Neural cell (in vitro differentiated cells): ENCODE results near the gene MTCH1. TPM values are rescaled to one million over a fixed set of nuclear protein-coding genes. Genes with fewer than 3 reads are reported as not detected.

Experiments
- H2AFZ ChIP-seq: fragments of 200-600, 300-800 bp; sonication (generic), shearing (Covaris generic); 2 replicates; pipeline ENCODE4 v1.6.0; 2014; ENCODE audit warnings: low read depth, mild to moderate bottlenecking, antibody characterized with exemption, low read length, moderate library complexity
- H3F3A ChIP-seq: fragments of 200-600 bp; shearing (Covaris generic); 2 replicates; pipeline ENCODE4 v1.6.1; 2016; ENCODE audit warnings: mild to moderate bottlenecking, moderate library complexity, mixed read lengths, antibody characterized with exemption, low read length; ENCODE audit not compliant: insufficient read depth, poor library complexity, severe bottlenecking
- H3K27ac ChIP-seq: fragments of 200-600, 300-800 bp; sonication (generic), shearing (Covaris generic); 2 replicates; pipeline ENCODE4 v1.5.1; 2014; ENCODE audit warnings: mild to moderate bottlenecking, low read length, moderate library complexity
- H3K27me3 ChIP-seq: fragments of 300-800, 200-600 bp; sonication (generic), shearing (Covaris generic); 2 replicates; pipeline ENCODE4 v1.6.0; 2014; ENCODE audit warnings: mild to moderate bottlenecking, low read depth, low read length, moderate library complexity; ENCODE audit not compliant: insufficient read depth
- H3K36me3 ChIP-seq: fragments of 300-800, 200-600 bp; sonication (generic), shearing (Covaris generic); 2 replicates; pipeline ENCODE4 v1.5.1; 2014; ENCODE audit warnings: mild to moderate bottlenecking, antibody characterized with exemption, low read length, moderate library complexity; ENCODE audit not compliant: insufficient read depth
- H3K4me2 ChIP-seq: fragments of 300-800, 200-600 bp; sonication (generic), shearing (Covaris generic); 2 replicates; pipeline ENCODE4 v1.6.0; 2014; ENCODE audit warnings: mild to moderate bottlenecking, low read length
- H3K4me3 ChIP-seq: fragments of 300-800, 200-600 bp; sonication (generic), shearing (Covaris generic); 2 replicates; pipeline ENCODE4 v1.5.1; 2014; ENCODE audit warnings: mild to moderate bottlenecking, low read length, moderate library complexity
- H3K79me2 ChIP-seq: fragments of 200-600 bp; shearing (Covaris generic); replicated peaks from 2 replicates; pipeline ENCODE4 v1.6.0; 2014; ENCODE audit warnings: mild to moderate bottlenecking, low read length, moderate library complexity; ENCODE audit not compliant: insufficient read depth
- H3K9ac ChIP-seq: fragments of 300-800, 200-600 bp; sonication (generic), shearing (Covaris generic); 2 replicates; pipeline ENCODE4 v1.6.1; 2016; ENCODE audit warnings: mild to moderate bottlenecking, low read length, mixed read lengths
- H3K9me2 ChIP-seq: fragments of 200-600 bp; shearing (Covaris generic); 2 replicates; pipeline ENCODE4 v1.6.1; 2016; ENCODE audit warnings: mild to moderate bottlenecking, low read length, mixed read lengths; ENCODE audit not compliant: insufficient read depth
- H3K9me3 ChIP-seq: fragments of 200-600, 300-800 bp; sonication (generic), shearing (Covaris generic); 2 replicates; pipeline ENCODE4 v1.6.1; 2016; ENCODE audit warnings: mild to moderate bottlenecking, mixed run types, low read length, moderate library complexity, mixed read lengths
- H4K20me1 ChIP-seq: fragments of 200-600 bp; shearing (Covaris generic); 2 replicates; pipeline ENCODE4 v1.6.1; 2016; ENCODE audit warnings: mild to moderate bottlenecking, mixed run types; ENCODE audit not compliant: insufficient read depth
- CTCF ChIP-seq: fragments of 450-650 bp; IDR thresholded peaks from 2 replicates; pipeline ENCODE4 v1.5.1; 2014; ENCODE audit warnings: antibody characterized with exemption, mild to moderate bottlenecking, moderate library complexity; ENCODE audit not compliant: poor library complexity, severe bottlenecking
- EP300 ChIP-seq: fragments of 450-650 bp; conservative IDR thresholded peaks from 2 replicates; pipeline ENCODE4 v1.6.1; 2014; ENCODE audit warnings: antibody characterized with exemption, mild to moderate bottlenecking, moderate library complexity; ENCODE audit not compliant: poor library complexity, severe bottlenecking
- EZH2 ChIP-seq: fragments of 200-600, 300-800 bp; shearing (Covaris generic), sonication (generic); IDR thresholded peaks from 2 replicates; pipeline ENCODE4 v1.6.1; 2014; ENCODE audit warnings: antibody characterized with exemption, low read length, borderline replicate concordance, mild to moderate bottlenecking; ENCODE audit not compliant: insufficient read depth, poor library complexity, severe bottlenecking
- MXI1 ChIP-seq: fragments of 450-650 bp; conservative IDR thresholded peaks from 2 replicates; pipeline ENCODE4 v1.6.1; 2014; ENCODE audit warnings: antibody characterized with exemption, mild to moderate bottlenecking; ENCODE audit not compliant: poor library complexity, severe bottlenecking
- POLR2AphosphoS5 ChIP-seq: IDR thresholded peaks from 2 replicates; pipeline ENCODE4 v1.6.1; 2012
- RAD21 ChIP-seq: fragments of 450-650 bp; conservative IDR thresholded peaks from 2 replicates; pipeline ENCODE4 v1.6.1; 2014; ENCODE audit warnings: antibody characterized with exemption, mild to moderate bottlenecking, moderate library complexity
- REST ChIP-seq: IDR thresholded peaks from 2 replicates; pipeline ENCODE4 v1.6.1; 2012; ENCODE audit warnings: borderline replicate concordance
- SMC3 ChIP-seq: fragments of 450-650 bp; conservative IDR thresholded peaks from 2 replicates; pipeline ENCODE4 v1.6.1; 2014; ENCODE audit warnings: antibody characterized with exemption, mild to moderate bottlenecking, moderate library complexity; ENCODE audit not compliant: poor library complexity
- TAF1 ChIP-seq: IDR thresholded peaks from 2 replicates; pipeline ENCODE4 v1.6.1; 2012; ENCODE audit warnings: low read depth
- polyA plus RNA-seq: library from polyadenylated mRNA; depleted of rRNA; stranded (reverse); fragments of >200 nt; gene quantifications from 2 replicates; pipeline ENCODE4 v1.2.3, GENCODE V29; 2014

The MTCH1 gene
- polyA plus RNA-seq, 1 donor from 2014 or later: 217 TPM

- Histone ChIP-seq H3K4me3 (no peak overlapping the region), H3K79me2 (no peaks in the 10 kb centered on the region), H3K36me3 (no peaks in the 10 kb centered on the region), H3K27me3 (no peaks in the 10 kb centered on the region), H3F3A (no peaks in the 10 kb centered on the region), H3K9me3 (no peaks in the 10 kb centered on the region), H3K9me2 (no peaks in the 10 kb centered on the region), H4K20me1 (no peaks in the 10 kb centered on the region), H3K27ac (no peak overlapping the region), H3K9ac (no peak overlapping the region), H2AFZ (no peak overlapping the region), H3K4me2 (no peak overlapping the region)
- no peak for TF ChIP-seq POLR2AphosphoS5
- no peak for TF ChIP-seq MXI1
- no peak for TF ChIP-seq REST
- TF ChIP-seq TAF1: no peak
- no peak for TF ChIP-seq SMC3
- TF ChIP-seq EP300: no peak
Measured at GRCh38 chr6:37020812-37021211, 34.8 kb upstream of the MTCH1 start.

GRCh38 chr6:37020381-37020780, 34.4 kb upstream of the MTCH1 start:
- Histone ChIP-seq H3K9ac (no peak overlapping the region), H3K9me2 (no peaks in the 10 kb centered on the region), H3K4me2 (no peak overlapping the region), H3K9me3 (no peaks in the 10 kb centered on the region), H3K4me3 (no peak overlapping the region), H3K36me3 (no peaks in the 10 kb centered on the region), H3K27me3 (no peaks in the 10 kb centered on the region), H4K20me1 (no peaks in the 10 kb centered on the region), H3K27ac (no peak overlapping the region), H2AFZ (no peak overlapping the region), H3K79me2 (no peaks in the 10 kb centered on the region), H3F3A (no peaks in the 10 kb centered on the region)
- no peak for TF ChIP-seq RAD21
- TF ChIP-seq EZH2: no peak
- no peak for TF ChIP-seq CTCF
- TF ChIP-seq MXI1: no peak
- TF ChIP-seq EP300: no peak
- TF ChIP-seq TAF1: no peak
- TF ChIP-seq SMC3: no peak
- no peak for TF ChIP-seq REST
- no peak for TF ChIP-seq POLR2AphosphoS5
